ENCODE measurements around the gene HIRA. TPM values are rescaled to one million over a fixed set of nuclear protein-coding genes. Genes with fewer than 3 reads are reported as not detected.

The HIRA gene
- total and polyA plus RNA-seq, 9 of the 15 experiments (the other 6 are each of a cell fraction or from before 2014, with no cell fraction given) = 0.96 to 132 (median 58.4) TPM

DNA sequence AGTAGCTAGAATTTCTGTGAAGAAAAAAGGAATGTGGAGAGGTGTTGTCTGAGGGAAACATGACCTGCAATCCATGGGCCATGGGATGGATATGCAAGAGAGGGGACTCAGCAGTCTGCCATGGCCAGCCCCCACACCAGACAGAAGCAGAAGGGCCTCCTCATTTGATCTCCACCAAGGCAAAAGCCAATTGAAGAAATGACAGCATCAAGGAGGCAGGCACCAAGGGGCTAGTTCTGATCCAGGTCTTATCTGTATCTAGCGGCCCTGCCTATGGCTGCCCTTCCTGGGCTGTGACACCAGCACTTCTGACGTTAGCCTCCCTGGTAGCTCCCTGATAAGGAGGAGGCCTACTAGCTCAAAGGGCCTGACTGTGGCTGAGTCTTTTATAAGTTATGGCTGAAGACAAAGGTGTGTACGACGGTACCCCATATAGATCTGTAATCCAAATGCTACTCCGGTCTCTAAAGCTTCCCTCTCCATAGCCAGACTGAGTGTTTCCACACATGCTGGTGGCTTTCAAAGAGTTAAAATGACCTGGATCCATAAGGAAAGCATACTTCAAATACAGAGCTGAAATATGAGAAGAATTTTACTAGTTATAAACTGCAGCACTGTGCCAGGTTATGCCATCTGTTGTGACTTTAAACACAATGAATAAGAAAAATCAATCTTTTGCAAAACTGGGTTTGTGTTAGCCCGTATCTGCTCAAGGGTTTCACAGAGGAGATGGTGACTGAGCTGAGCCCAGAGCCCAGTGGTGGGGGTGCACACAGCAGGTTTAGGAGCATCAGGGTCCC is 34.4 kb downstream of the HIRA start (continued):
- TF ChIP-seq CHD7 (IDR thresholded peaks at IDR 0.05; ENCODE audit: low read depth, low read length) (peak; percentile 79), RBM15 (IDR thresholded peaks at IDR 0.05; ENCODE audit: insufficient read depth, low read length) (no peak), POLR2AphosphoS5 (IDR thresholded peaks at IDR 0.05; ENCODE audit: control insufficient read depth, insufficient read depth, low read depth, low read length) (no peak), FOXA3 (CRISPR knock-in tag; conservative IDR thresholded peaks at IDR 0.05 in 1 of 2, IDR thresholded peaks at IDR 0.05 in 1 of 2) (no peak), CREB3L1 (IDR thresholded peaks at IDR 0.05; ENCODE audit: borderline replicate concordance, low read depth) (peak; percentile 71; the same call in 1 of the 2 replicates), E2F4 (CRISPR knock-in tag; IDR thresholded peaks at IDR 0.05; ENCODE audit: low read depth) (no peak)
- TF ChIP-seq, protein P1, sequence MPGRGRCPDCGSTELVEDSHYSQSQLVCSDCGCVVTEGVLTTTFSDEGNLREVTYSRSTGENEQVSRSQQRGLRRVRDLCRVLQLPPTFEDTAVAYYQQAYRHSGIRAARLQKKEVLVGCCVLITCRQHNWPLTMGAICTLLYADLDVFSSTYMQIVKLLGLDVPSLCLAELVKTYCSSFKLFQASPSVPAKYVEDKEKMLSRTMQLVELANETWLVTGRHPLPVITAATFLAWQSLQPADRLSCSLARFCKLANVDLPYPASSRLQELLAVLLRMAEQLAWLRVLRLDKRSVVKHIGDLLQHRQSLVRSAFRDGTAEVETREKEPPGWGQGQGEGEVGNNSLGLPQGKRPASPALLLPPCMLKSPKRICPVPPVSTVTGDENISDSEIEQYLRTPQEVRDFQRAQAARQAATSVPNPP (IDR thresholded peaks at IDR 0.05; ENCODE audit: borderline replicate concordance, insufficient read depth, insufficient read length) = no peak
- TF ChIP-seq, protein P2, sequence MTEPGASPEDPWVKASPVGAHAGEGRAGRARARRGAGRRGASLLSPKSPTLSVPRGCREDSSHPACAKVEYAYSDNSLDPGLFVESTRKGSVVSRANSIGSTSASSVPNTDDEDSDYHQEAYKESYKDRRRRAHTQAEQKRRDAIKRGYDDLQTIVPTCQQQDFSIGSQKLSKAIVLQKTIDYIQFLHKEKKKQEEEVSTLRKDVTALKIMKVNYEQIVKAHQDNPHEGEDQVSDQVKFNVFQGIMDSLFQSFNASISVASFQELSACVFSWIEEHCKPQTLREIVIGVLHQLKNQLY (CRISPR knock-in tag; conservative IDR thresholded peaks at IDR 0.05) = peak in 1 of 2 experiments; percentile 83; a peak in 2 of 4 replicates
